ENCODE results near the gene CDH13.

Gene CDH13

GRCh38 chr16:82763371-82763770 is 136.6 kb downstream of the CDH13 start:
- no peak for DNase-seq (ENCODE audit: insufficient read length, low spot score)
- TF ChIP-seq POLR2A (IDR thresholded peaks at IDR 0.05; ENCODE audit: low read depth, low read length): no peak
- no peak for FAIRE-seq

- TF ChIP-seq POLR2A (IDR thresholded peaks at IDR 0.05; ENCODE audit: low read depth, low read length): no peak
- DNase-seq (ENCODE audit: insufficient read length, low spot score) (no peak), FAIRE-seq (no peak)
These were observed 140.4 kb downstream of the CDH13 start for GRCh38 chr16:82767198-82767597.

GRCh38 chr16:82767808-82768207 is 141.0 kb downstream of the CDH13 start:
- DNase-seq (ENCODE audit: insufficient read length, low spot score) (no peak), FAIRE-seq (no peak)
- TF ChIP-seq POLR2A (IDR thresholded peaks at IDR 0.05; ENCODE audit: low read depth, low read length): no peak

- FAIRE-seq (no peak), DNase-seq (ENCODE audit: insufficient read length, low spot score) (no peak)
- no peak for TF ChIP-seq POLR2A (IDR thresholded peaks at IDR 0.05; ENCODE audit: low read depth, low read length)
These were observed 143.1 kb downstream of the CDH13 start for GRCh38 chr16:82769845-82770244.

GRCh38 chr16:82772215-82772614 is 145.4 kb downstream of the CDH13 start:
- DNase-seq (ENCODE audit: insufficient read length, low spot score) (no peak), FAIRE-seq (no peak)
- no peak for TF ChIP-seq POLR2A (IDR thresholded peaks at IDR 0.05; ENCODE audit: low read depth, low read length)

GRCh38 chr16:82773018-82773417 is 146.2 kb downstream of the CDH13 start:
- FAIRE-seq (no peak), DNase-seq (ENCODE audit: insufficient read length, low spot score) (no peak)
- TF ChIP-seq POLR2A (IDR thresholded peaks at IDR 0.05; ENCODE audit: low read depth, low read length): no peak

- no peak for TF ChIP-seq POLR2A (IDR thresholded peaks at IDR 0.05; ENCODE audit: low read depth, low read length)
- DNase-seq (ENCODE audit: insufficient read length, low spot score) (no peak), FAIRE-seq (no peak)
These were observed 149.8 kb downstream of the CDH13 start for GRCh38 chr16:82776470-82777146.

GRCh38 chr16:82782715-82783251 is 156.0 kb downstream of the CDH13 start:
- TF ChIP-seq POLR2A (IDR thresholded peaks at IDR 0.05; ENCODE audit: low read depth, low read length): no peak
- DNase-seq (ENCODE audit: insufficient read length, low spot score): no peak
- no peak for FAIRE-seq

GRCh38 chr16:82783933-82784572 is 157.3 kb downstream of the CDH13 start:
- TF ChIP-seq POLR2A (IDR thresholded peaks at IDR 0.05; ENCODE audit: low read depth, low read length): no peak
- no peak for FAIRE-seq
- DNase-seq (ENCODE audit: insufficient read length, low spot score): no peak

GRCh38 chr16:82784573-82784968 is 157.8 kb downstream of the CDH13 start:
- TF ChIP-seq POLR2A (IDR thresholded peaks at IDR 0.05; ENCODE audit: low read depth, low read length): no peak
- DNase-seq (ENCODE audit: insufficient read length, low spot score) (no peak), FAIRE-seq (no peak)

- FAIRE-seq: no peak
- DNase-seq (ENCODE audit: insufficient read length, low spot score): no peak
- TF ChIP-seq POLR2A (IDR thresholded peaks at IDR 0.05; ENCODE audit: low read depth, low read length): no peak
These were observed 161.5 kb downstream of the CDH13 start for GRCh38 chr16:82788225-82788624.

GRCh38 chr16:82788919-82789318 is 162.2 kb downstream of the CDH13 start:
- TF ChIP-seq POLR2A (IDR thresholded peaks at IDR 0.05; ENCODE audit: low read depth, low read length): no peak
- FAIRE-seq: no peak

GRCh38 chr16:82792693-82793092 is 165.9 kb downstream of the CDH13 start:
- TF ChIP-seq POLR2A (IDR thresholded peaks at IDR 0.05; ENCODE audit: low read depth, low read length): no peak
- FAIRE-seq (no peak), DNase-seq (ENCODE audit: insufficient read length, low spot score) (no peak)

More at GRCh38 chr16:82788919-82789318, 162.2 kb downstream of the CDH13 start:
- no peak for DNase-seq (ENCODE audit: insufficient read length, low spot score)

- no peak for TF ChIP-seq POLR2A (IDR thresholded peaks at IDR 0.05; ENCODE audit: low read depth, low read length)
- DNase-seq (ENCODE audit: insufficient read length, low spot score): no peak
- no peak for FAIRE-seq
These were observed 166.9 kb downstream of the CDH13 start for GRCh38 chr16:82793528-82794245.

Data from H54 (cell line).